SK-N-SH (cell line): Measurements from ENCODE around the gene KCTD21. TPM values are rescaled to one million over a fixed set of nuclear protein-coding genes. Genes with fewer than 3 reads are reported as not detected.

Source experiments
- CTCF ChIA-PET: fragments of 300-600, 350-600 bp; formaldehyde crosslinking; extraction: SDS; loops from one replicate; lab custom pipeline; 2021; lab: Yijun Ruan, JAX
- POLR2A ChIA-PET: fragments of 350-600 bp; sonication (Branson Sonifier 250); formaldehyde crosslinking; extraction: SDS; loops from one replicate; lab custom pipeline; 2020; ENCODE audit warnings: antibody characterized with exemption, inconsistent platforms; lab: Yijun Ruan, JAX
- DNase-seq: peaks from one replicate; pipeline ENCODE4 v3.0.0; 2012
- H2AFZ ChIP-seq: fragments of 200-600 bp; sonication (generic); 2 replicates; pipeline ENCODE4 v1.8.1; 2016; ENCODE audit warnings: antibody characterized with exemption, mild to moderate bottlenecking, low read depth
- H3F3A ChIP-seq: fragments of 200-600 bp; sonication (generic); replicated peaks from 2 replicates; pipeline ENCODE3; 2016; ENCODE audit warnings: antibody characterized with exemption, mild to moderate bottlenecking; ENCODE audit not compliant: insufficient read depth
- H3K27ac ChIP-seq, 2 experiments: fragments of 200-500 bp in 1 of 2; fragments of 200-600 bp in 1 of 2; sonication (Bioruptor generic) in 1 of 2; sonication (generic), shearing (Covaris generic) in 1 of 2; 2 replicates each; pipeline versions ENCODE4 v1.5.1 to v1.6.1; 2014 to 2016; ENCODE audit warnings: low read depth in 2 of 2, inconsistent platforms in 1 of 2, low read length in 1 of 2, mild to moderate bottlenecking in 1 of 2, mixed read lengths in 1 of 2
- H3K27me3 ChIP-seq: fragments of 200-600 bp; sonication (generic), shearing (Covaris generic); 2 replicates; pipeline ENCODE4 v1.6.1; 2016; ENCODE audit warnings: mixed run types; ENCODE audit not compliant: insufficient read depth
- H3K36me3 ChIP-seq, 2 experiments: fragments of 200-500 bp in 1 of 2; fragments of 200-600 bp in 1 of 2; sonication (Bioruptor generic) in 1 of 2; sonication (generic) in 1 of 2; replicated peaks in 1 of 2; 2 replicates each; pipeline versions ENCODE3 to v1.5.1; 2014 to 2016; ENCODE audit warnings: low read length in 1 of 2, mild to moderate bottlenecking in 1 of 2; ENCODE audit not compliant: insufficient read depth in 2 of 2, control insufficient read depth in 1 of 2
- H3K4me1 ChIP-seq, 2 experiments: fragments of 200-500 bp in 1 of 2; fragments of 200-600 bp in 1 of 2; sonication (Bioruptor generic) in 1 of 2; sonication (generic), shearing (Covaris generic) in 1 of 2; 2 replicates each; pipeline versions ENCODE4 v1.5.1 to v1.6.1; 2014 to 2016; ENCODE audit warnings: low read depth in 1 of 2, low read length in 1 of 2, mixed run types in 1 of 2; ENCODE audit not compliant: insufficient read depth in 2 of 2, control insufficient read depth in 1 of 2
- H3K4me2 ChIP-seq: fragments of 200-600 bp; sonication (generic), shearing (Covaris generic); 2 replicates; pipeline ENCODE4 v1.6.1; 2017; ENCODE audit warnings: mixed run types
- H3K4me3 ChIP-seq, 2 experiments: fragments of 200-500 bp in 1 of 2; fragments of 200-600 bp in 1 of 2; sonication (Bioruptor generic) in 1 of 2; sonication (generic), shearing (Covaris generic) in 1 of 2; 2 replicates each; pipeline versions ENCODE4 v1.5.1 to v1.8.1; 2014 to 2016; ENCODE audit warnings: low read depth in 2 of 2, inconsistent platforms in 1 of 2, low read length in 1 of 2, mild to moderate bottlenecking in 1 of 2, mixed read lengths in 1 of 2, moderate library complexity in 1 of 2
- H3K79me2 ChIP-seq: fragments of 200-600 bp; sonication (generic); 2 replicates; pipeline ENCODE4 v1.8.1; 2017; ENCODE audit warnings: mild to moderate bottlenecking; ENCODE audit not compliant: insufficient read depth
- H3K9ac ChIP-seq: fragments of 200-600 bp; sonication (generic); 2 replicates; pipeline ENCODE4 v1.6.1; 2017; ENCODE audit warnings: mixed run types
- H3K9me2 ChIP-seq: fragments of 200-600 bp; sonication (generic); 2 replicates; pipeline ENCODE4 v1.6.1; 2017; ENCODE audit warnings: mixed run types
- H3K9me3 ChIP-seq: fragments of 200-600 bp; sonication (generic); 2 replicates; pipeline ENCODE4 v1.6.1; 2017; ENCODE audit warnings: mixed run types, mild to moderate bottlenecking, moderate library complexity
- H4K20me1 ChIP-seq: fragments of 200-600 bp; sonication (generic); 2 replicates; pipeline ENCODE4 v1.6.1; 2017; ENCODE audit warnings: mild to moderate bottlenecking, mixed run types; ENCODE audit not compliant: insufficient read depth
- CHD2 ChIP-seq: fragments of 150-350 bp; IDR thresholded peaks from 2 replicates; pipeline ENCODE4 v1.6.1; 2018; ENCODE audit warnings: low read length; ENCODE audit not compliant: partially characterized antibody
- ELF1 ChIP-seq: IDR thresholded peaks from 2 replicates; pipeline ENCODE4 v1.4.0; 2012
- EP300 ChIP-seq, 2 experiments: IDR thresholded peaks; 2 replicates each; pipeline versions ENCODE4 v1.4.0 to v1.6.1; 2012; ENCODE audit warnings: borderline replicate concordance in 1 of 2, low read depth in 1 of 2, low read length in 1 of 2
- EZH2phosphoT487 ChIP-seq: fragments of 200-600 bp; sonication (generic); IDR thresholded peaks from 2 replicates; pipeline ENCODE4 v1.6.1; 2017; ENCODE audit warnings: low read depth, mixed run types, mild to moderate bottlenecking, antibody characterized with exemption, moderate library complexity, borderline replicate concordance
- FOXJ3 ChIP-seq: sonication (generic); formaldehyde crosslinking; IDR thresholded peaks from 2 replicates; pipeline ENCODE4 v1.5.1; 2020; ENCODE audit warnings: mild to moderate bottlenecking, missing genetic modification reagents
- GABPA ChIP-seq: IDR thresholded peaks from 2 replicates; pipeline ENCODE4 v1.4.0; 2012; ENCODE audit warnings: low read depth, mild to moderate bottlenecking
- GATA2 ChIP-seq: sonication (generic); formaldehyde crosslinking; IDR thresholded peaks from 2 replicates; pipeline ENCODE4 v1.5.0; 2020; ENCODE audit warnings: mild to moderate bottlenecking, missing genetic modification reagents
- MAX ChIP-seq: IDR thresholded peaks from 2 replicates; pipeline ENCODE4 v1.4.0; 2012; ENCODE audit warnings: low read depth
- MEF2A ChIP-seq: IDR thresholded peaks from 2 replicates; pipeline ENCODE4 v1.4.0; 2012; ENCODE audit warnings: low read depth, borderline replicate concordance
- REST ChIP-seq: IDR thresholded peaks from 2 replicates; pipeline ENCODE4 v1.6.1; 2012; ENCODE audit warnings: mild to moderate bottlenecking, low read depth, low read length, moderate library complexity
- RFX5 ChIP-seq: IDR thresholded peaks from 2 replicates; pipeline ENCODE4 v1.6.1; 2012; ENCODE audit warnings: mild to moderate bottlenecking, improper control_type of control experiment, low read length
- RXRA ChIP-seq: IDR thresholded peaks from 2 replicates; pipeline ENCODE4 v1.4.0; 2012; ENCODE audit warnings: low read depth, mild to moderate bottlenecking, borderline replicate concordance
- SIN3A ChIP-seq: IDR thresholded peaks from 2 replicates; pipeline ENCODE4 v1.6.1; 2012; ENCODE audit warnings: low read depth, mild to moderate bottlenecking, low read length, moderate library complexity, borderline replicate concordance
- TAF1 ChIP-seq: IDR thresholded peaks from 2 replicates; pipeline ENCODE4 v1.6.1; 2012; ENCODE audit warnings: low read depth, mild to moderate bottlenecking, low read length, moderate library complexity, borderline replicate concordance
- TCF12 ChIP-seq: IDR thresholded peaks from 2 replicates; pipeline ENCODE4 v1.4.0; 2012
- WGBS: methylation state at CpG from one replicate; pipeline ENCODE4 v1.1.6; 2017; ENCODE audit warnings: low lambda C conversion rate; 5-methylcytosine and 5-hydroxymethylcytosine counted together
- polyA plus RNA-seq, 3 experiments: library from polyadenylated mRNA; depleted of rRNA; stranded (reverse); fragments of >200 nt; gene quantifications; 2 replicates each; pipeline ENCODE4 v1.2.3, GENCODE V29; 2012
- TF ChIP-seq, protein P1 (sequence below): IDR thresholded peaks from 2 replicates; pipeline ENCODE4; 2012
- TF ChIP-seq, protein P2 (sequence below): fragments of 200-600 bp; sonication (generic); IDR thresholded peaks from 2 replicates; pipeline ENCODE4 v1.6.1; 2017; ENCODE audit warnings: antibody characterized with exemption, mild to moderate bottlenecking, moderate library complexity

Gene KCTD21
- polyA plus RNA-seq, 1 of the 3 experiments (the other 2 are of a cell fraction): 5.0 TPM

- TF ChIP-seq REST: no peak
- no peak for TF ChIP-seq CHD2
- TF ChIP-seq, protein P1, sequence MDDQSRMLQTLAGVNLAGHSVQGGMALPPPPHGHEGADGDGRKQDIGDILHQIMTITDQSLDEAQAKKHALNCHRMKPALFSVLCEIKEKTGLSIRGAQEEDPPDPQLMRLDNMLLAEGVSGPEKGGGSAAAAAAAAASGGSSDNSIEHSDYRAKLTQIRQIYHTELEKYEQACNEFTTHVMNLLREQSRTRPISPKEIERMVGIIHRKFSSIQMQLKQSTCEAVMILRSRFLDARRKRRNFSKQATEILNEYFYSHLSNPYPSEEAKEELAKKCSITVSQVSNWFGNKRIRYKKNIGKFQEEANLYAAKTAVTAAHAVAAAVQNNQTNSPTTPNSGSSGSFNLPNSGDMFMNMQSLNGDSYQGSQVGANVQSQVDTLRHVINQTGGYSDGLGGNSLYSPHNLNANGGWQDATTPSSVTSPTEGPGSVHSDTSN: no peak
- TF ChIP-seq, protein P2, sequence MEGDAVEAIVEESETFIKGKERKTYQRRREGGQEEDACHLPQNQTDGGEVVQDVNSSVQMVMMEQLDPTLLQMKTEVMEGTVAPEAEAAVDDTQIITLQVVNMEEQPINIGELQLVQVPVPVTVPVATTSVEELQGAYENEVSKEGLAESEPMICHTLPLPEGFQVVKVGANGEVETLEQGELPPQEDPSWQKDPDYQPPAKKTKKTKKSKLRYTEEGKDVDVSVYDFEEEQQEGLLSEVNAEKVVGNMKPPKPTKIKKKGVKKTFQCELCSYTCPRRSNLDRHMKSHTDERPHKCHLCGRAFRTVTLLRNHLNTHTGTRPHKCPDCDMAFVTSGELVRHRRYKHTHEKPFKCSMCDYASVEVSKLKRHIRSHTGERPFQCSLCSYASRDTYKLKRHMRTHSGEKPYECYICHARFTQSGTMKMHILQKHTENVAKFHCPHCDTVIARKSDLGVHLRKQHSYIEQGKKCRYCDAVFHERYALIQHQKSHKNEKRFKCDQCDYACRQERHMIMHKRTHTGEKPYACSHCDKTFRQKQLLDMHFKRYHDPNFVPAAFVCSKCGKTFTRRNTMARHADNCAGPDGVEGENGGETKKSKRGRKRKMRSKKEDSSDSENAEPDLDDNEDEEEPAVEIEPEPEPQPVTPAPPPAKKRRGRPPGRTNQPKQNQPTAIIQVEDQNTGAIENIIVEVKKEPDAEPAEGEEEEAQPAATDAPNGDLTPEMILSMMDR: no peak
- TF ChIP-seq RXRA: no peak
- TF ChIP-seq MAX: no peak
Measured at GRCh38 chr11:78202733-78203167, 14.3 kb upstream of the KCTD21 start (continued).

GRCh38 chr11:78201096-78201818 is 12.8 kb upstream of the KCTD21 start:
- Histone ChIP-seq H3K4me1 (peaks cover 0 to 3% of the 10 kb centered on the region in 2 experiments; a peak in 1 of 4 replicates), H3K79me2 (0 out of 2 replicates have a peak, but pooled peaks cover 3% of the 10 kb centered on the region), H3K9ac (no peak overlapping the region), H3K27me3 (no peaks in the 10 kb centered on the region), H3K9me3 (no peaks in the 10 kb centered on the region), H3F3A (no peaks in the 10 kb centered on the region), H3K27ac (no peak overlapping the region), H4K20me1 (no peaks in the 10 kb centered on the region), H3K9me2 (no peaks in the 10 kb centered on the region), H3K4me3 (no peak overlapping the region), H3K4me2 (no peak overlapping the region), H3K36me3 (peaks cover 0 to 40% of the 10 kb centered on the region in 2 experiments), H2AFZ (no peak overlapping the region)
- DNase-seq: no peak
- ChIA-PET POLR2A (no interaction called here), CTCF (no interaction called here)
- TF ChIP-seq SIN3A (no peak), EP300 (IDR thresholded peaks at IDR 0.05; ENCODE audit: borderline replicate concordance in 1 of 2, low read depth in 1 of 2, low read length in 1 of 2) (no peak), TAF1 (no peak), RXRA (no peak), FOXJ3 (CRISPR knock-in tag) (no peak), CHD2 (no peak), ELF1 (no peak), MEF2A (no peak), GABPA (no peak), EZH2phosphoT487 (no peak), TCF12 (no peak), RFX5 (no peak), MAX (no peak), GATA2 (CRISPR knock-in tag) (no peak)
- TF ChIP-seq, protein P2: no peak
- 88% methylated on average over 9 of the region's 9 CpGs for WGBS
